Stomach (tissue), 9 donors: ENCODE data around the gene PCDH9. TPM values are rescaled to one million over a fixed set of nuclear protein-coding genes. Genes with fewer than 3 reads are reported as not detected.

Source experiments
- DNase-seq, 2 donors: peaks; one replicate each; pipeline versions ENCODE4 v3.0.0 to v3.0.0-alpha.2; 2013 to 2019
- H3K27ac ChIP-seq, 5 donors: fragments of 200-600 bp in 4 of 5; sonication (generic) in 4 of 5; one replicate each; pipeline ENCODE4 v1.5.1; 2013 to 2019; ENCODE audit warnings: mild to moderate bottlenecking in 1 of 5, moderate library complexity in 1 of 5
- H3K27me3 ChIP-seq, 3 donors: fragments of 200-600 bp; sonication (generic); one replicate each; pipeline ENCODE4 v1.5.1; 2017 to 2019; ENCODE audit warnings: mixed run types in 1 of 3
- H3K36me3 ChIP-seq, 4 donors: fragments of 200-600 bp; sonication (generic); 1 replicate in 3 of 4; 2 replicates in 1 of 4; pipeline ENCODE4 v1.5.1; 2016 to 2019
- H3K4me1 ChIP-seq, 4 donors: fragments of 200-600 bp; sonication (generic); one replicate each; pipeline ENCODE4 v1.5.1; 2016 to 2019
- H3K4me3 ChIP-seq, 4 donors: fragments of 200-600 bp; sonication (generic) in 3 of 4; one replicate each; pipeline ENCODE4 v1.5.1; 2016 to 2019; ENCODE audit warnings: mild to moderate bottlenecking in 1 of 4
- H3K9me3 ChIP-seq, 4 donors: fragments of 200-600 bp; sonication (generic); one replicate each; pipeline ENCODE4 v1.5.1; 2016 to 2019
- CTCF ChIP-seq, 7 experiments: fragments of 450-650 bp in 4 of 7; fragments of 200-600 bp in 3 of 7; sonication (generic) in 3 of 7; IDR thresholded peaks; one replicate each; pipeline ENCODE4 v1.5.1; 2016 to 2019; ENCODE audit warnings: antibody characterized with exemption in 7 of 7, control low read depth in 2 of 7, mild to moderate bottlenecking in 1 of 7
- EP300 ChIP-seq: sonication (generic); formaldehyde crosslinking; IDR thresholded peaks from one replicate; pipeline ENCODE4 v1.6.1; 2017; ENCODE audit warnings: antibody characterized with exemption
- POLR2A ChIP-seq, 4 donors: fragments of 450-650 bp; IDR thresholded peaks; one replicate each; pipeline ENCODE4 v1.6.1; 2016; ENCODE audit warnings: antibody characterized with exemption in 4 of 4, control low read depth in 2 of 4, mild to moderate bottlenecking in 1 of 4, moderate library complexity in 1 of 4
- POLR2AphosphoS5 ChIP-seq, 3 donors: sonication (generic); formaldehyde crosslinking; IDR thresholded peaks; one replicate each; pipeline ENCODE4 v1.6.1; 2016; ENCODE audit warnings: antibody characterized with exemption in 3 of 3
- WGBS, 5 donors: extraction: QIAGEN DNeasy Blood & Tissue Kit in 3 of 5; methylation state at CpG; one replicate each; pipeline versions ENCODE4 v1.1.5 to v1.1.7; 2013 to 2018; 5-methylcytosine and 5-hydroxymethylcytosine counted together
- intact Hi-C: fragments of 100-400 bp; cut with DNase I; formaldehyde crosslinking; loops from one replicate; pipeline ENCODE4 v1.15.1; 2023; ENCODE audit warnings: low total_unique reads
- polyA plus RNA-seq, 3 donors: library from polyadenylated mRNA; stranded (reverse); fragments of 200-250 nt; gene quantifications; one replicate each; pipeline ENCODE4 v1.2.3, GENCODE V29; 2013
- total RNA-seq, 5 donors: library from RNA; depleted of rRNA; stranded (reverse); fragments of >200 nt; gene quantifications; one replicate each; pipeline versions ENCODE4 v1.1.0 to v1.2.3, GENCODE V29; 2014 to 2016
- donor health status: healthy with polysubstance abuse.
- donor health status: Bipolar disorder and iron deficiency.
- donor health status: healthy.

PCDH9 gene
- total and polyA plus RNA-seq, 8 donors: 0.40 to 36.2 (median 3.7) TPM

DNA sequence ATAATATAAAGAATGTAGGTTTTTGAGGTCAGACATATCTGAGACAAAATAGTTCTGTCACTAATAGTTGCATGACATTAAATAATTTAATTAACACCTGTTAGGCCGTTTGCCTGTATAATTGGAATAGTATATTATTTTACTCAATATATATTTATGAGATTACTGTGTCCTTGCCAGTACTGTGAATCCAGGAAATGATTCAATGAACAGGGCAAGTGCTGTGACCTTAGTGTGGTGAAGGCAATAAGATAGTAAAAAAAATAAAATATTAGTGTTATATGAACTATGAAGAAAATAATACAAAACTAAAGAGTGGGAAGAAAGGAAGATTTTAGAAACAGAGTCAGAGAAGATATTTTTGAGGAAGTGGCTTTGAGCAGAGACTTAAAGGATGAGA lies 403.7 kb downstream of the PCDH9 start:
- TF ChIP-seq POLR2AphosphoS5 (IDR thresholded peaks at IDR 0.05) (no peak), POLR2A (IDR thresholded peaks at IDR 0.05) (no peak), EP300 (no peak), CTCF (IDR thresholded peaks at IDR 0.05) (no peak)
- Histone ChIP-seq H3K9me3 (no peaks in the 10 kb centered on the region), H3K4me1 (no peaks in the 10 kb centered on the region), H3K36me3 (no peaks in the 10 kb centered on the region), H3K27me3 (no peaks in the 10 kb centered on the region), H3K27ac (no peak overlapping the region), H3K4me3 (no peak overlapping the region)
- intact Hi-C loops: no loop called here
- no peak for DNase-seq
- 47 to 79% (median 69%) methylated on average over 1 of the region's 1 CpG for WGBS, 5 donors

GRCh38 chr13:66821551-66821950 lies 408.6 kb downstream of the PCDH9 start:
- no peak overlapping the region for H3K27ac ChIP-seq
- no peak overlapping the region for H3K4me3 ChIP-seq
- no peaks in the 10 kb centered on the region for H3K9me3 ChIP-seq
- intact Hi-C loops: no loop called here
- WGBS, 5 donors: 88 to 97% (median 94%) methylated on average over 1 of the region's 1 CpG
- H3K36me3 ChIP-seq: no peaks in the 10 kb centered on the region
- no peaks in the 10 kb centered on the region for H3K27me3 ChIP-seq
- H3K4me1 ChIP-seq: no peaks in the 10 kb centered on the region
- no peak for TF ChIP-seq EP300
- TF ChIP-seq POLR2A (IDR thresholded peaks at IDR 0.05): no peak
- no peak for TF ChIP-seq CTCF (IDR thresholded peaks at IDR 0.05)
- TF ChIP-seq POLR2AphosphoS5 (IDR thresholded peaks at IDR 0.05): no peak
- no peak for DNase-seq

DNA sequence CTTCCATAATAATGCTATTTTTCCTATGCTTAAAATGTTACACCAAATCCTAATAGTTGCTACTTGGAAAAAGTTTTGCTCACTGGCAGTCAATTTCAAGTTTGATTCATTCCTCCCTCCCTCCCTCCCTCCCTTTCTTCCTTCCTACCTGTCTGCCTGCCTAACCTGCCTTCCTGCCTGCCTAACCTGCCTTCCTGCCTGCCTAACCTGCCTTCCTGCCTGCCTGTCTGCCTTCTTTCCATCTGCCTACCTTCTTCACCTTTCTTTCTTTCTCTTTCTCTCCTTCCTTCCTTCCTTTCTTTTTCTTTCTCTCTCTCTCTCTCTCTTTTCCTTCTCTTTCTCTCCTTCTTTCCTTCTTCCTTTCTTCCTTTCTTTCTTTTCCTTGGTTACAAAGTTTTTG lies 418.7 kb downstream of the PCDH9 start:
- no peak overlapping the region for H3K27ac ChIP-seq
- no peaks in the 10 kb centered on the region for H3K36me3 ChIP-seq
- intact Hi-C loops: no loop called here
- no peaks in the 10 kb centered on the region for H3K9me3 ChIP-seq
- DNase-seq: no peak
- no peaks in the 10 kb centered on the region for H3K27me3 ChIP-seq
- H3K4me1 ChIP-seq: no peaks in the 10 kb centered on the region
- no peak overlapping the region for H3K4me3 ChIP-seq
- TF ChIP-seq POLR2AphosphoS5 (IDR thresholded peaks at IDR 0.05) (no peak), POLR2A (IDR thresholded peaks at IDR 0.05) (no peak), EP300 (no peak), CTCF (IDR thresholded peaks at IDR 0.05) (no peak)

- Histone ChIP-seq H3K27ac (no peak overlapping the region), H3K36me3 (no peaks in the 10 kb centered on the region), H3K27me3 (no peaks in the 10 kb centered on the region), H3K4me1 (peaks cover 0 to 15% (median 5%) of the 10 kb centered on the region in 4 donors), H3K4me3 (no peak overlapping the region), H3K9me3 (no peaks in the 10 kb centered on the region)
- no peak for DNase-seq
- 82 to 98% (median 87%) methylated on average over 1 of the region's 1 CpG for WGBS, 5 donors
- TF ChIP-seq EP300 (no peak), POLR2AphosphoS5 (IDR thresholded peaks at IDR 0.05) (no peak)
- intact Hi-C loops: no loop called here
Observed at GRCh38 chr13:66809485-66809884, 420.7 kb downstream of the PCDH9 start.

GRCh38 chr13:66807251-66807650 lies 422.9 kb downstream of the PCDH9 start:
- TF ChIP-seq POLR2A (IDR thresholded peaks at IDR 0.05) (no peak), EP300 (no peak), CTCF (IDR thresholded peaks at IDR 0.05) (no peak), POLR2AphosphoS5 (IDR thresholded peaks at IDR 0.05) (no peak)
- WGBS, 5 donors: 93 to 97% (median 95%) methylated on average over 1 of the region's 1 CpG
- no peaks in the 10 kb centered on the region for H3K27me3 ChIP-seq
- H3K4me1 ChIP-seq: peaks cover 0 to 16% (median 8%) of the 10 kb centered on the region in 4 donors
- H3K9me3 ChIP-seq: no peaks in the 10 kb centered on the region
- no peak for DNase-seq
- intact Hi-C loops: no loop called here
- H3K36me3 ChIP-seq: no peaks in the 10 kb centered on the region
- no peak overlapping the region for H3K27ac ChIP-seq
- no peak overlapping the region for H3K4me3 ChIP-seq
